A549 (cell line): ENCODE measurements around the gene DIAPH1. TPM values are rescaled to one million over a fixed set of nuclear protein-coding genes. Genes with fewer than 3 reads are reported as not detected.

Experiments
- ATAC-seq, 2 experiments: fragments of 200-7000 bp in 1 of 2; fragments of >200 bp in 1 of 2; cut with Nextera tagmentation in 1 of 2; cut with Tn5 transposase in 1 of 2; 3 replicates each; pipeline versions ENCODE4 v1.8.0 to v1.9.1; 2018 to 2020; ENCODE audit warnings: mild to moderate bottlenecking in 1 of 2, moderate library complexity in 1 of 2
- CTCF ChIA-PET: fragments of 300-600 bp; sonication (Branson Sonifier 250); formaldehyde crosslinking; extraction: SDS; loops from one replicate; lab custom pipeline; 2021; ENCODE audit warnings: antibody characterized with exemption, inconsistent platforms; lab: Yijun Ruan, JAX
- POLR2A ChIA-PET: fragments of 350-600 bp; formaldehyde crosslinking; extraction: SDS; loops from one replicate; lab custom pipeline; 2021; ENCODE audit warnings: antibody characterized with exemption, inconsistent platforms; lab: Yijun Ruan, JAX
- DNase-seq, 2 experiments: peaks; one replicate each; pipeline versions ENCODE4 v3.0.0 to v3.0.0-alpha.2; 2011 to 2016; ENCODE audit warnings: low read depth in 1 of 2, low spot score in 1 of 2
- FAIRE-seq: peaks from 2 replicates; lab custom pipeline; 2011; peaks lifted over from hg19 to GRCh38; lab: Jason Lieb, UNC
- H3K27ac ChIP-seq, 2 experiments: fragments of >200 bp; sonication (Bioruptor Twin); formaldehyde crosslinking; 3 replicates each; pipeline ENCODE4 v1.5.1; 2016 to 2017
- H3K4me1 ChIP-seq: fragments of >200 bp; sonication (Bioruptor Twin); formaldehyde crosslinking; 3 replicates; pipeline ENCODE4 v1.6.1; 2016
- H3K4me2 ChIP-seq: fragments of >200 bp; sonication (Bioruptor Twin); formaldehyde crosslinking; 3 replicates; pipeline ENCODE4 v1.6.1; 2016
- H3K4me3 ChIP-seq: fragments of >200 bp; sonication (Bioruptor Twin); formaldehyde crosslinking; 3 replicates; pipeline ENCODE4 v1.5.1; 2016
- H3K9me3 ChIP-seq: fragments of >200 bp; sonication (Bioruptor Twin); formaldehyde crosslinking; 3 replicates; pipeline ENCODE4 v1.6.1; 2016
- BHLHE40 ChIP-seq: IDR thresholded peaks from 2 replicates; pipeline ENCODE4 v1.6.1; 2012; ENCODE audit warnings: low read depth, low read length, inconsistent platforms
- CBX2 ChIP-seq: fragments of 200-600 bp; sonication (generic); IDR thresholded peaks from 2 replicates; pipeline ENCODE4 v1.6.1; 2016; ENCODE audit warnings: low read depth, mild to moderate bottlenecking, borderline replicate concordance
- CBX8 ChIP-seq: fragments of 200-600 bp; sonication (generic); IDR thresholded peaks from 2 replicates; pipeline ENCODE4 v1.6.1; 2016
- EP300 ChIP-seq, 2 experiments: fragments of >200 bp; sonication (Bioruptor Twin); formaldehyde crosslinking; IDR thresholded peaks; 2 replicates in 1 of 2; 3 replicates in 1 of 2; pipeline ENCODE4 v1.6.1; 2016 to 2017
- ESRRA ChIP-seq: fragments of 150-350 bp; IDR thresholded peaks from 2 replicates; pipeline ENCODE4 v1.6.1; 2014; ENCODE audit warnings: mild to moderate bottlenecking, low read length, borderline replicate concordance
- FOSB ChIP-seq: fragments of 250-450 bp; sonication (Bioruptor Pico); IDR thresholded peaks from 2 replicates; pipeline ENCODE4 v1.5.0; 2020; ENCODE audit warnings: mild to moderate bottlenecking, moderate library complexity
- FOSL2 ChIP-seq, 2 experiments: fragments of 450-650 bp in 1 of 2; fragments of >200 bp in 1 of 2; sonication (Bioruptor Twin) in 1 of 2; formaldehyde crosslinking; IDR thresholded peaks; 2 replicates each; pipeline versions ENCODE4 v1.5.0 to v1.6.1; 2016 to 2020; ENCODE audit warnings: mild to moderate bottlenecking in 1 of 2, moderate library complexity in 1 of 2
- HOXB13 ChIP-seq: fragments of 250-450 bp; sonication (Bioruptor Pico); IDR thresholded peaks from 2 replicates; pipeline ENCODE4 v1.5.0; 2020; ENCODE audit warnings: low read depth, mild to moderate bottlenecking, moderate library complexity
- JUN ChIP-seq, 2 experiments: fragments of >200 bp; sonication (Bioruptor Twin); formaldehyde crosslinking; IDR thresholded peaks; 2 replicates in 1 of 2; 3 replicates in 1 of 2; pipeline ENCODE4 v1.6.1; 2016 to 2017
- JUNB ChIP-seq: fragments of >200 bp; sonication (Bioruptor Twin); formaldehyde crosslinking; IDR thresholded peaks from 2 replicates; pipeline ENCODE4 v1.6.1; 2016
- KDM1A ChIP-seq: fragments of 200-600 bp; sonication (generic); IDR thresholded peaks from 2 replicates; pipeline ENCODE4 v1.6.1; 2016; ENCODE audit warnings: low read depth, mild to moderate bottlenecking
- MAFK ChIP-seq: fragments of 450-650 bp; IDR thresholded peaks from 2 replicates; pipeline ENCODE4 v1.6.1; 2014; ENCODE audit not compliant: partially characterized antibody
- NPAS2 ChIP-seq: fragments of 250-450 bp; sonication (Bioruptor Pico); IDR thresholded peaks from 2 replicates; pipeline ENCODE4 v1.8.0; 2022; ENCODE audit warnings: mild to moderate bottlenecking, moderate library complexity, borderline replicate concordance
- RFX5 ChIP-seq: fragments of 450-650 bp; IDR thresholded peaks from 2 replicates; pipeline ENCODE4 v1.7.1; 2014; ENCODE audit warnings: antibody characterized with exemption, mild to moderate bottlenecking, moderate library complexity
- SREBF2 ChIP-seq: fragments of 450-650 bp; IDR thresholded peaks from 2 replicates; pipeline ENCODE4 v1.6.1; 2014; ENCODE audit warnings: mild to moderate bottlenecking, moderate library complexity
- ZNF302 ChIP-seq: fragments of 250-450 bp; sonication (Bioruptor Pico); IDR thresholded peaks from 2 replicates; pipeline ENCODE4 v1.9.0; 2021; ENCODE audit warnings: inconsistent platforms, mild to moderate bottlenecking, moderate library complexity
- ZSCAN20 ChIP-seq: fragments of 250-450 bp; sonication (Bioruptor Pico); IDR thresholded peaks from 2 replicates; pipeline ENCODE4 v1.8.0; 2022; ENCODE audit warnings: mild to moderate bottlenecking, moderate library complexity
- whole genome bisulfite sequencing: methylation state at CpG from one replicate; pipeline ENCODE4 v1.1.6; 2017; ENCODE audit errors: missing lambda C conversion rate; 5-methylcytosine and 5-hydroxymethylcytosine counted together
- polyA plus RNA-seq, 4 experiments: library from polyadenylated mRNA; depleted of rRNA in 3 of 4; stranded (reverse); fragments of >200 nt; fragmentation: RNase III in 1 of 4; extraction: RNeasy Plus Mini Kit Qiagen cat#74134 plus additional on column Dnase treatment in 1 of 4; gene quantifications; 2 replicates in 3 of 4; 3 replicates in 1 of 4; pipeline ENCODE4 v1.2.3, GENCODE V29; 2011 to 2017
- TF ChIP-seq, protein P1 (sequence below): IDR thresholded peaks from 2 replicates; pipeline ENCODE4 v1.6.1; 2012
- TF ChIP-seq, protein P2 (sequence below): IDR thresholded peaks from 2 replicates; pipeline ENCODE4 v1.6.1; 2012; ENCODE audit warnings: low read depth, borderline replicate concordance
- TF ChIP-seq, protein P3 (sequence below): fragments of >200 bp; sonication (Bioruptor Twin); formaldehyde crosslinking; IDR thresholded peaks from 3 replicates; pipeline ENCODE4 v1.5.1; 2016
- TF ChIP-seq, protein P4 (sequence below): fragments of 200-600 bp; sonication (generic); IDR thresholded peaks from 2 replicates; pipeline ENCODE4 v1.6.1; 2016; ENCODE audit warnings: antibody characterized with exemption, mild to moderate bottlenecking, moderate library complexity

DIAPH1 gene
- polyA plus RNA-seq, 2 of the 4 experiments (the other 2 are of a cell fraction) = 53.4 to 59.8 TPM

DNA sequence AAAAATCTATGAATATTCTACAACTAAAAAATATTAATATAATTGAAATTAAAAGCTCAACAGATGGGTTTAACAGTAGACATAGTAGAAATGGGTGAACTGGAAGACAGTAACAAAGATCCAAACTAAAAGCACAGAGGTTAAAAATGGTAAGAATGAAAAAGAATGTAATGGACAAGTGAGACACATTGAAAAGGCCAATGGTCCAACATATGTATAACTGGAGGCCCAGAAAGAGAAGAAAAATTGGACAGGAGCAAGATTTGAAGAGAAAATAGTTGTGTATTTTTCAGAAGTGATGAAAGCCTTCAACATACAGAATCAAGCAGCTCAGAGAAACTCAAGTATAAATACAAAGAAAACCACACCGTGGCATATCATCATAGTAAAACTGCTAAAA, 71.3 kb downstream of the DIAPH1 start:
- WGBS = 87% methylated on average over 1 of the region's 1 CpG
- no peak for TF ChIP-seq MAFK
- TF ChIP-seq KDM1A = 0 out of 2 replicates have a peak, but pooled peaks have one; percentile 21
- ChIA-PET POLR2A (no interaction called here), CTCF (interaction anchor here (0.7 to 3.0 kb wide), 6 partner anchors 10 to 277 kb away, joined by 3 to 12 read pairs (median 8); partner anchors contain the start of gene PCDHGC3)
- H3K9me3 ChIP-seq = peaks cover 31% of the 10 kb centered on the region
- H3K4me3 ChIP-seq = no peak overlapping the region
- DNase-seq (peak in 1 of 2 experiments; percentile 67), ATAC-seq (no peak), FAIRE-seq (no peak)
- H3K4me2 ChIP-seq = no peak overlapping the region
- no peak overlapping the region for H3K27ac ChIP-seq
- no peaks in the 10 kb centered on the region for H3K4me1 ChIP-seq

DNA sequence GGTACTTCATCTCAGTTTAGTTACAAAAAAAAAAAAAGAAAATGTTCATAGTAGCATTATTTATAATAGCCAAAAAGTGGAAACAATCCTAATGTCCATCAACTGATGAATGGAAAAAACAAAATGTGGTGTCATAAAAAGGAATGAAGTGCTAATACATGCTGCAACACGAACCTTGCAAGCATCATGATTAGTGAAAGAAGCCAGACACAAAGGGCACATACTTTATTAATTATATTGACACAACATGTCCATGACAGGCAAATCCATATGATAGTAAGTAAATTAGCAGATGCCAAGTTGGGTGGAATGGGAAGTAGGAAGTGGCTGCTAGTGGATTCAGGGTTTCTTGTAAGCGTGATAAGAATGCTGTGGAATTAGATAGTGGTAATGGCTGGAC, 75.7 kb downstream of the DIAPH1 start:
- H3K4me2 ChIP-seq = no peak overlapping the region
- H3K4me3 ChIP-seq = no peak overlapping the region
- FAIRE-seq = no peak
- TF ChIP-seq SREBF2 (no peak), BHLHE40 (no peak), FOSB (CRISPR knock-in tag) (no peak), ZSCAN20 (no peak), JUN (IDR thresholded peaks at IDR 0.05) (no peak), CBX8 (no peak), ESRRA (no peak), EP300 (IDR thresholded peaks at IDR 0.05) (no peak), CBX2 (no peak), ZNF302 (no peak), FOSL2 (IDR thresholded peaks at IDR 0.05) (no peak), FOSL2 (CRISPR knock-in tag; IDR thresholded peaks at IDR 0.05) (no peak), MAFK (no peak), NPAS2 (CRISPR knock-in tag) (no peak), JUNB (no peak), RFX5 (no peak), HOXB13 (CRISPR knock-in tag) (no peak)
- TF ChIP-seq, protein P1, sequence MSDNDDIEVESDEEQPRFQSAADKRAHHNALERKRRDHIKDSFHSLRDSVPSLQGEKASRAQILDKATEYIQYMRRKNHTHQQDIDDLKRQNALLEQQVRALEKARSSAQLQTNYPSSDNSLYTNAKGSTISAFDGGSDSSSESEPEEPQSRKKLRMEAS = no peak
- TF ChIP-seq, protein P2, sequence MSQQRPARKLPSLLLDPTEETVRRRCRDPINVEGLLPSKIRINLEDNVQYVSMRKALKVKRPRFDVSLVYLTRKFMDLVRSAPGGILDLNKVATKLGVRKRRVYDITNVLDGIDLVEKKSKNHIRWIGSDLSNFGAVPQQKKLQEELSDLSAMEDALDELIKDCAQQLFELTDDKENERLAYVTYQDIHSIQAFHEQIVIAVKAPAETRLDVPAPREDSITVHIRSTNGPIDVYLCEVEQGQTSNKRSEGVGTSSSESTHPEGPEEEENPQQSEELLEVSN = no peak
- TF ChIP-seq, protein P3, sequence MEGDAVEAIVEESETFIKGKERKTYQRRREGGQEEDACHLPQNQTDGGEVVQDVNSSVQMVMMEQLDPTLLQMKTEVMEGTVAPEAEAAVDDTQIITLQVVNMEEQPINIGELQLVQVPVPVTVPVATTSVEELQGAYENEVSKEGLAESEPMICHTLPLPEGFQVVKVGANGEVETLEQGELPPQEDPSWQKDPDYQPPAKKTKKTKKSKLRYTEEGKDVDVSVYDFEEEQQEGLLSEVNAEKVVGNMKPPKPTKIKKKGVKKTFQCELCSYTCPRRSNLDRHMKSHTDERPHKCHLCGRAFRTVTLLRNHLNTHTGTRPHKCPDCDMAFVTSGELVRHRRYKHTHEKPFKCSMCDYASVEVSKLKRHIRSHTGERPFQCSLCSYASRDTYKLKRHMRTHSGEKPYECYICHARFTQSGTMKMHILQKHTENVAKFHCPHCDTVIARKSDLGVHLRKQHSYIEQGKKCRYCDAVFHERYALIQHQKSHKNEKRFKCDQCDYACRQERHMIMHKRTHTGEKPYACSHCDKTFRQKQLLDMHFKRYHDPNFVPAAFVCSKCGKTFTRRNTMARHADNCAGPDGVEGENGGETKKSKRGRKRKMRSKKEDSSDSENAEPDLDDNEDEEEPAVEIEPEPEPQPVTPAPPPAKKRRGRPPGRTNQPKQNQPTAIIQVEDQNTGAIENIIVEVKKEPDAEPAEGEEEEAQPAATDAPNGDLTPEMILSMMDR = no peak
- TF ChIP-seq, protein P4, sequence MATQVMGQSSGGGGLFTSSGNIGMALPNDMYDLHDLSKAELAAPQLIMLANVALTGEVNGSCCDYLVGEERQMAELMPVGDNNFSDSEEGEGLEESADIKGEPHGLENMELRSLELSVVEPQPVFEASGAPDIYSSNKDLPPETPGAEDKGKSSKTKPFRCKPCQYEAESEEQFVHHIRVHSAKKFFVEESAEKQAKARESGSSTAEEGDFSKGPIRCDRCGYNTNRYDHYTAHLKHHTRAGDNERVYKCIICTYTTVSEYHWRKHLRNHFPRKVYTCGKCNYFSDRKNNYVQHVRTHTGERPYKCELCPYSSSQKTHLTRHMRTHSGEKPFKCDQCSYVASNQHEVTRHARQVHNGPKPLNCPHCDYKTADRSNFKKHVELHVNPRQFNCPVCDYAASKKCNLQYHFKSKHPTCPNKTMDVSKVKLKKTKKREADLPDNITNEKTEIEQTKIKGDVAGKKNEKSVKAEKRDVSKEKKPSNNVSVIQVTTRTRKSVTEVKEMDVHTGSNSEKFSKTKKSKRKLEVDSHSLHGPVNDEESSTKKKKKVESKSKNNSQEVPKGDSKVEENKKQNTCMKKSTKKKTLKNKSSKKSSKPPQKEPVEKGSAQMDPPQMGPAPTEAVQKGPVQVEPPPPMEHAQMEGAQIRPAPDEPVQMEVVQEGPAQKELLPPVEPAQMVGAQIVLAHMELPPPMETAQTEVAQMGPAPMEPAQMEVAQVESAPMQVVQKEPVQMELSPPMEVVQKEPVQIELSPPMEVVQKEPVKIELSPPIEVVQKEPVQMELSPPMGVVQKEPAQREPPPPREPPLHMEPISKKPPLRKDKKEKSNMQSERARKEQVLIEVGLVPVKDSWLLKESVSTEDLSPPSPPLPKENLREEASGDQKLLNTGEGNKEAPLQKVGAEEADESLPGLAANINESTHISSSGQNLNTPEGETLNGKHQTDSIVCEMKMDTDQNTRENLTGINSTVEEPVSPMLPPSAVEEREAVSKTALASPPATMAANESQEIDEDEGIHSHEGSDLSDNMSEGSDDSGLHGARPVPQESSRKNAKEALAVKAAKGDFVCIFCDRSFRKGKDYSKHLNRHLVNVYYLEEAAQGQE = no peak
- ATAC-seq = no peak
- ChIA-PET CTCF (no interaction called here), POLR2A (no interaction called here)
- DNase-seq = no peak
- H3K4me1 ChIP-seq = no peaks in the 10 kb centered on the region
- H3K27ac ChIP-seq = no peak overlapping the region
- WGBS = 92% methylated on average over 2 of the region's 2 CpGs
- H3K9me3 ChIP-seq = peaks cover 23% of the 10 kb centered on the region
